ENCODE measurements around the gene ARL14.

ARL14 gene

GRCh38 chr3:160638184-160638583, 38.8 kb upstream of the ARL14 start:
- DNase-seq (ENCODE audit: extremely low read depth, insufficient read length), result no peak
- Histone ChIP-seq H3K36me3 (ENCODE audit: control insufficient read depth, insufficient read depth, low read length) (no peaks in the 10 kb centered on the region), H3K4me3 (replicated peaks; ENCODE audit: low read depth, low read length) (no peak overlapping the region), H3K27me3 (replicated peaks; ENCODE audit: control insufficient read depth, insufficient read depth, low read length) (no peaks in the 10 kb centered on the region)
- TF ChIP-seq CTCF (IDR thresholded peaks at IDR 0.05; ENCODE audit: insufficient read depth, low read length, poor library complexity, severe bottlenecking), result no peak

GRCh38 chr3:160641665-160642309, 35.2 kb upstream of the ARL14 start:
- Histone ChIP-seq H3K4me3 (replicated peaks; ENCODE audit: low read depth, low read length) (no peak overlapping the region), H3K36me3 (ENCODE audit: control insufficient read depth, insufficient read depth, low read length) (no peaks in the 10 kb centered on the region), H3K27me3 (replicated peaks; ENCODE audit: control insufficient read depth, insufficient read depth, low read length) (no peaks in the 10 kb centered on the region)
- DNase-seq (ENCODE audit: extremely low read depth, insufficient read length), result no peak
- no peak for TF ChIP-seq CTCF (IDR thresholded peaks at IDR 0.05; ENCODE audit: insufficient read depth, low read length, poor library complexity, severe bottlenecking)

- peak; percentile 4 for TF ChIP-seq CTCF (IDR thresholded peaks at IDR 0.05; ENCODE audit: insufficient read depth, low read length, poor library complexity, severe bottlenecking)
- no peak for DNase-seq (ENCODE audit: extremely low read depth, insufficient read length)
Observed at GRCh38 chr3:160643994-160644393, 33.0 kb upstream of the ARL14 start.

DNA sequence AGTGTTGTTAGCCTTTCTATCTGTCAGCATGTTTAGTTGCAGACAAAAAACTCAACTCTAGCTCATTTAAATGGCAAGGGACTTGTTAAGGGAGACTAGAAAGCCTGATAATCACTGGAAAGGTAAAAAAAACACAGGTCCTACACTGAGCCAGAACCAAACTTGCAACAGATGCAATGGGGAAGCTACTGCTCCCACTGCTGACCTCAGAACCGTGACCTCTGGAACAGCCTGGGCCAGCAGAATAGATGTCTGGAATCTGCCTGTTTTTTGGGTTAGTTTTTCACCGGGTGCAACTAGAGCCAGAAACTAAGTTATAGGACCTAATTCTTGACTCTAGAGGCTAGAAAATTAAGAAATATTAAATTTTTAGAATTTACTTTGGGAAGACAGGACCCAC, 32.5 kb upstream of the ARL14 start:
- Histone ChIP-seq H3K36me3 (ENCODE audit: control insufficient read depth, insufficient read depth, low read length) (no peaks in the 10 kb centered on the region), H3K4me3 (replicated peaks; ENCODE audit: low read depth, low read length) (no peak overlapping the region), H3K27me3 (replicated peaks; ENCODE audit: control insufficient read depth, insufficient read depth, low read length) (no peaks in the 10 kb centered on the region)
- no peak for TF ChIP-seq CTCF (IDR thresholded peaks at IDR 0.05; ENCODE audit: insufficient read depth, low read length, poor library complexity, severe bottlenecking)
- DNase-seq (ENCODE audit: extremely low read depth, insufficient read length), result no peak

More at GRCh38 chr3:160643994-160644393, 33.0 kb upstream of the ARL14 start:
- Histone ChIP-seq H3K27me3 (replicated peaks; ENCODE audit: control insufficient read depth, insufficient read depth, low read length) (no peaks in the 10 kb centered on the region), H3K36me3 (ENCODE audit: control insufficient read depth, insufficient read depth, low read length) (no peaks in the 10 kb centered on the region), H3K4me3 (replicated peaks; ENCODE audit: low read depth, low read length) (no peak overlapping the region)

- no peaks in the 10 kb centered on the region for H3K27me3 ChIP-seq (replicated peaks; ENCODE audit: control insufficient read depth, insufficient read depth, low read length)
- TF ChIP-seq CTCF (IDR thresholded peaks at IDR 0.05; ENCODE audit: insufficient read depth, low read length, poor library complexity, severe bottlenecking), result no peak
Observed at GRCh38 chr3:160648701-160649100, 28.3 kb upstream of the ARL14 start.

DNA sequence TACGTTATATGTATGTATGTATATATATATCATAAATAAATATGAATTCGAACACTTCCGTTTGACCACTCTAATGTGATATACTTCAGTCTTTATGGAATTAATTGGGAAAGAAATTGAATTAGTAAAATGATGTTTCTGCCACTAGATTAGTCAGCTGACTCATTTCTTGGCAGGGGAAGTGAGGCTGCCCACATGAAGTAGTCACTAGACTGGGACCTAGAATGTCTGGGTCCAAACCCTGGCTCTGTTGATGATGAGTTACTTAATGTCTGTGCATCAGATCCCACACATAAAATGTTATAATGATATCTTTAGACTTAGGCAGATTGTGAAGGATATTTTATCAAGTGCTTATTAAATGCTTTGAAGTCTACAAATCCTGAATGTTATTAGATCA, 27.4 kb upstream of the ARL14 start:
- DNase-seq (ENCODE audit: extremely low read depth, insufficient read length), result no peak
- H3K36me3 ChIP-seq (ENCODE audit: control insufficient read depth, insufficient read depth, low read length), result no peaks in the 10 kb centered on the region
- TF ChIP-seq CTCF (IDR thresholded peaks at IDR 0.05; ENCODE audit: insufficient read depth, low read length, poor library complexity, severe bottlenecking), result no peak
- no peak overlapping the region for H3K4me3 ChIP-seq (replicated peaks; ENCODE audit: low read depth, low read length)
- H3K27me3 ChIP-seq (replicated peaks; ENCODE audit: control insufficient read depth, insufficient read depth, low read length), result no peaks in the 10 kb centered on the region

More at GRCh38 chr3:160648701-160649100, 28.3 kb upstream of the ARL14 start:
- no peaks in the 10 kb centered on the region for H3K36me3 ChIP-seq (ENCODE audit: control insufficient read depth, insufficient read depth, low read length)
- no peak overlapping the region for H3K4me3 ChIP-seq (replicated peaks; ENCODE audit: low read depth, low read length)
- DNase-seq (ENCODE audit: extremely low read depth, insufficient read length), result no peak
